ENCODE results near the gene OXCT1. TPM values are rescaled to one million over a fixed set of nuclear protein-coding genes. Genes with fewer than 3 reads are reported as not detected.
"Not testable (repeated sequence)": the region's sequence is repeated elsewhere in the genome, so short reads cannot be mapped to it uniquely, and the experiment has no call there.

OXCT1 gene
- total and polyA plus RNA-seq, 2 donors from 2014 or later, result 20.5 to 42.7 TPM

DNA sequence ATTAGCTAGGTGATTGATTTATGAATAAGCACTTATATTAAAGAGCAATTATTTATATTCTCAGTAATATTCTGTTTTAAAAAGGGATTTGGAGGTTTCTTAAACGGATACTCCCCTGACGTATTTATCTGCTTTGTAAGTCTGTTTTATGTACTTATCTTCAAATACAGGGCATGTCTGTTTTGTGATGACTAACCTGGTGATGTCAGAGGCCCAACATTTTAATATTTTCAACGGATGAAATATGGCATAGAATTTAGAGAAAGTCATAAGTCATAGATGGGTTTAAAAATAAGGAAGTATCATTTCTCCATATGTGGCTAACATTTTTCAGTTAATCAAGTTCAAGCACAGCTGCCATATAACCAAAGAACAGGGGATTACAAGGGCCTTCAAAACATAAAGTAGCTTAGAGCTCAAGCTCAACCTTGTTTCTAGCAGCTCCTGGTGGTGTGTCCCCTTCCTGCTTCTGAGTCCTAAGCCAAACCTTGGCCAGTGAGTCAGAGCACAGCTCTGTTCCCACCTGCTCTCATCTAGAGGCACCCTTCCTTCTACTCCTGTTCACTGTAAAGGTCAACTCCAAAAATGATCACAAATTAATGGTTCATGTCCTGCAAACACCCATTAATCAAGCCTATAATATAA lies 131.4 kb downstream of the OXCT1 start:
- Histone ChIP-seq H3K4me1 (ENCODE audit: control insufficient read depth in 2 of 3, insufficient read depth in 2 of 3, low read depth in 1 of 3, low read length in 3 of 3) (no peaks in the 10 kb centered on the region), H3K4me3 (ENCODE audit: low read length in 3 of 3) (no peak overlapping the region), H3K9ac (ENCODE audit: low read length in 3 of 3) (no peak overlapping the region), H3K9me3 (ENCODE audit: control insufficient read depth in 2 of 3, insufficient read depth in 1 of 3, low read length in 3 of 3) (no peaks in the 10 kb centered on the region), H3K27ac (ENCODE audit: low read depth in 2 of 2, low read length in 2 of 2) (no peak overlapping the region), H3K36me3 (ENCODE audit: control insufficient read depth in 2 of 3, insufficient read depth in 3 of 3, low read length in 3 of 3) (peaks cover 0 to 3% (median 0%) of the 10 kb centered on the region in 3 donors), H3K27me3 (ENCODE audit: control insufficient read depth, insufficient read depth, low read length) (no peaks in the 10 kb centered on the region)
- DNase-seq, result no peak
- intact Hi-C loops (cut with DNase I), result no loop called here
- TF ChIP-seq, protein P1, sequence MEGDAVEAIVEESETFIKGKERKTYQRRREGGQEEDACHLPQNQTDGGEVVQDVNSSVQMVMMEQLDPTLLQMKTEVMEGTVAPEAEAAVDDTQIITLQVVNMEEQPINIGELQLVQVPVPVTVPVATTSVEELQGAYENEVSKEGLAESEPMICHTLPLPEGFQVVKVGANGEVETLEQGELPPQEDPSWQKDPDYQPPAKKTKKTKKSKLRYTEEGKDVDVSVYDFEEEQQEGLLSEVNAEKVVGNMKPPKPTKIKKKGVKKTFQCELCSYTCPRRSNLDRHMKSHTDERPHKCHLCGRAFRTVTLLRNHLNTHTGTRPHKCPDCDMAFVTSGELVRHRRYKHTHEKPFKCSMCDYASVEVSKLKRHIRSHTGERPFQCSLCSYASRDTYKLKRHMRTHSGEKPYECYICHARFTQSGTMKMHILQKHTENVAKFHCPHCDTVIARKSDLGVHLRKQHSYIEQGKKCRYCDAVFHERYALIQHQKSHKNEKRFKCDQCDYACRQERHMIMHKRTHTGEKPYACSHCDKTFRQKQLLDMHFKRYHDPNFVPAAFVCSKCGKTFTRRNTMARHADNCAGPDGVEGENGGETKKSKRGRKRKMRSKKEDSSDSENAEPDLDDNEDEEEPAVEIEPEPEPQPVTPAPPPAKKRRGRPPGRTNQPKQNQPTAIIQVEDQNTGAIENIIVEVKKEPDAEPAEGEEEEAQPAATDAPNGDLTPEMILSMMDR (IDR thresholded peaks at IDR 0.05; ENCODE audit: borderline replicate concordance, extremely low read depth, insufficient read depth), result no peak
- FAIRE-seq, result no peak

DNA sequence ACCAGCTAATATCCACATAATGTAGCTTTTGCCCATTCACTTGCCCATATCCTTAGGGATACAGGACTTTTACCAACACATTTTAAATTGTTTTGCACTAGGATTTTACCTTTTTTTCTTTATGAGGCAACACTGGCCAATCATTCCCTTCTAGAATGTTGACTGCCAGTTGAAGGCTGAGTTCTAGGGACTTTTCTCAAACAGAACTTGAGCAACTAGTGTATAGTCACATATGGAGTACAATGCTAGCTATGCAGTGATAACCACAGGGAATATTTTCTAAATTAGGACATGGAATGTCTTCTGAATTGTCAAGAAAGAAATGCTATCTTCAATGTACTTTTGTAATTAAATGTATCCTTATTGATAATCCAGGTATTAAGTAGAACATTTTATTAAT lies 133.6 kb downstream of the OXCT1 start:
- peaks cover 0 to 3% (median 0%) of the 10 kb centered on the region in 3 donors for H3K36me3 ChIP-seq (ENCODE audit: control insufficient read depth in 2 of 3, insufficient read depth in 3 of 3, low read length in 3 of 3)
- no peaks in the 10 kb centered on the region for H3K9me3 ChIP-seq (ENCODE audit: control insufficient read depth in 2 of 3, insufficient read depth in 1 of 3, low read length in 3 of 3)
- TF ChIP-seq, protein P1 (IDR thresholded peaks at IDR 0.05; ENCODE audit: borderline replicate concordance, extremely low read depth, insufficient read depth), result no peak
- no peaks in the 10 kb centered on the region for H3K4me1 ChIP-seq (ENCODE audit: control insufficient read depth in 2 of 3, insufficient read depth in 2 of 3, low read depth in 1 of 3, low read length in 3 of 3)
- no peak overlapping the region for H3K9ac ChIP-seq (ENCODE audit: low read length in 3 of 3)
- intact Hi-C loops (cut with DNase I), result no loop called here
- no peak for FAIRE-seq
- DNase-seq, result no peak
- no peaks in the 10 kb centered on the region for H3K27me3 ChIP-seq (ENCODE audit: control insufficient read depth, insufficient read depth, low read length)
- H3K4me3 ChIP-seq (ENCODE audit: low read length in 3 of 3), result no peak overlapping the region
- H3K27ac ChIP-seq (ENCODE audit: low read depth in 2 of 2, low read length in 2 of 2), result no peak overlapping the region

DNA sequence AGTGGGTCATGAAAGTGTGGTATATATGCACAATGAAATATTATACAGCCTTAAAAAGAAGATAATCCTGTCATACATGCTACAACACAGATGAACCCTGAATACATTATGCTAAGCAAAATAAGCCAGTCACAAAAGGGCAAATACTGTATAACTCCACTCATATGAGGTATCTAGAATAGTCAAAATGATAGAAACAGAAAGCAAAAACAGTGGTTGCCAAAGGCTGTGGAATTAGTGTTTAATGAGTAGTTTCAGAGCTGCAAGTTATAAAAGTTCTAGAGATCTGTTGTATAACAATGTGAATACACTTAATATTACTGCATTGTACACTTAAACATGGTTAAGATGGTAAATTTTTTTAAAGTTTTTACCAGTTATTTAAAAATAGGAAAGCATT lies 135.0 kb downstream of the OXCT1 start:
- Histone ChIP-seq H3K27ac (ENCODE audit: low read depth in 2 of 2, low read length in 2 of 2) (no peak overlapping the region), H3K4me1 (ENCODE audit: control insufficient read depth in 2 of 3, insufficient read depth in 2 of 3, low read depth in 1 of 3, low read length in 3 of 3) (no peaks in the 10 kb centered on the region), H3K36me3 (ENCODE audit: control insufficient read depth in 2 of 3, insufficient read depth in 3 of 3, low read length in 3 of 3) (peaks cover 0 to 3% (median 0%) of the 10 kb centered on the region in 3 donors), H3K27me3 (ENCODE audit: control insufficient read depth, insufficient read depth, low read length) (no peaks in the 10 kb centered on the region), H3K9ac (ENCODE audit: low read length in 3 of 3) (no peak overlapping the region), H3K4me3 (ENCODE audit: low read length in 3 of 3) (no peak overlapping the region), H3K9me3 (ENCODE audit: control insufficient read depth in 2 of 3, insufficient read depth in 1 of 3, low read length in 3 of 3) (no peaks in the 10 kb centered on the region)
- FAIRE-seq (no peak), DNase-seq (no peak)
- intact Hi-C loops (cut with DNase I), result no loop called here
- TF ChIP-seq, protein P1 (IDR thresholded peaks at IDR 0.05; ENCODE audit: borderline replicate concordance, extremely low read depth, insufficient read depth), result no peak

DNA sequence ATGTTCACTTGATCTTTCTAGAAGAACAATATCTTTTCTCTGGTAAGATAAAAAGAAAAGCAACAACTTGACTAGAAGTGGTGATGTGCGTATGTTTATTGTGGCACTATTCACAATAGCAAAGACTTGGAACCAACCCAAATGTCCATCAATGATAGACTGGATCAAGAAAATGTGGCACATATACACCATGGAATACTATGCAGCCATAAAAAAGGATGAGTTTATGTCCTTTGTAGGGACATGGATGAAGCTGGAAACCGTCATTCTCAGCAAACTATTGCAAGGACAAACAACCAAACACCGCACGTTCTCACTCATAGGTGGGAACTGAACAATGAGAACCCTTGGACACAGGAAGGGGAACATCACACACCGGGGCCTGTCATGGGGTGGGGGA lies 140.8 kb downstream of the OXCT1 start:
- H3K36me3 ChIP-seq (ENCODE audit: control insufficient read depth in 2 of 3, insufficient read depth in 3 of 3, low read length in 3 of 3); H3K9ac ChIP-seq (ENCODE audit: low read length in 3 of 3); H3K27me3 ChIP-seq (ENCODE audit: control insufficient read depth, insufficient read depth, low read length); intact Hi-C loops (cut with DNase I); FAIRE-seq; H3K4me1 ChIP-seq (ENCODE audit: control insufficient read depth in 2 of 3, insufficient read depth in 2 of 3, low read depth in 1 of 3, low read length in 3 of 3); H3K4me3 ChIP-seq (ENCODE audit: low read length in 3 of 3); DNase-seq; H3K9me3 ChIP-seq (ENCODE audit: control insufficient read depth in 2 of 3, insufficient read depth in 1 of 3, low read length in 3 of 3); H3K27ac ChIP-seq (ENCODE audit: low read depth in 2 of 2, low read length in 2 of 2): not testable (repeated sequence)
